Measurements from ENCODE around the gene TNFRSF4. TPM values are rescaled to one million over a fixed set of nuclear protein-coding genes. Genes with fewer than 3 reads are reported as not detected.
A peak's percentile ranks its signal among the peaks of the same experiment; 100 is the strongest.

Gene TNFRSF4
- total RNA-seq, 1 experiment from 2014 or later = not detected

DNA sequence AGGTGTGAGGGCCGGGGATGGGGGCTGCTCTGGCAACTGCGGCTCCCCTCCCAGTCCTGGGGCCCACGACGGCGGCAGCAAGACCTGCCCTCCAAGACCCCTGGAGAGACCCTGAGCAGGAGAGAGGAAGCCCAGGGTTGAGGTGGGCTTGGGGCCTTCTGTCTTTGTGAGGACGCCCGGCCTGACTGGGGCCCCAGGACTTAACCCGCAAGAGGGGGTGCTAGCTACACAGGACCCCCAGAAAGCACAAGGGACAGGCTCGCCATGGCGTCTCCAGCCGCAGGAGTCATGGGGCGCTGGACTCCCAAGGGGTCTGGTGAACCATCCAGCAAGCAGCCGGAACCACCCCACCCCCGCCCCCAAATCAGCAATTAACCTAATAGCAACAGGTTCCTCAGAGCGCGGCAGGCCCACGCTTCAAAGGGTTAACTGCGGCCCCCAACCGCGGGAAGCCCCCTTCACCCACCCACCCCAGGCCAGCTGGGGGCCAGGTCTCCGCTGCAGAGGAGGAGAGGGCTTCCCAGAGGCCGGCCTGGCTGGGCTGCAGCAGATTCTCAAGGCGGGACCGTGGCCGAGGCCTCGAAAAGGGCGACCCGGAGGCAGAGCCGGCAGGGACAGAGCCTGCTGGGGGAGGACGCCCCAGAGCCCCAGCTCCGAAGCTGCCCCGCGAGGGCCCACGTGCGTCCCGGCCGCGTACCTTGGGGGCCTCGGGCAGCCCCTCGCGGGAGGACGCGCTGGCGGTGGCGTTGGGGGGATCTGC lies 32.0 kb upstream of the TNFRSF4 start:
- no peak for DNase-seq (ENCODE audit: low spot score)

DNA sequence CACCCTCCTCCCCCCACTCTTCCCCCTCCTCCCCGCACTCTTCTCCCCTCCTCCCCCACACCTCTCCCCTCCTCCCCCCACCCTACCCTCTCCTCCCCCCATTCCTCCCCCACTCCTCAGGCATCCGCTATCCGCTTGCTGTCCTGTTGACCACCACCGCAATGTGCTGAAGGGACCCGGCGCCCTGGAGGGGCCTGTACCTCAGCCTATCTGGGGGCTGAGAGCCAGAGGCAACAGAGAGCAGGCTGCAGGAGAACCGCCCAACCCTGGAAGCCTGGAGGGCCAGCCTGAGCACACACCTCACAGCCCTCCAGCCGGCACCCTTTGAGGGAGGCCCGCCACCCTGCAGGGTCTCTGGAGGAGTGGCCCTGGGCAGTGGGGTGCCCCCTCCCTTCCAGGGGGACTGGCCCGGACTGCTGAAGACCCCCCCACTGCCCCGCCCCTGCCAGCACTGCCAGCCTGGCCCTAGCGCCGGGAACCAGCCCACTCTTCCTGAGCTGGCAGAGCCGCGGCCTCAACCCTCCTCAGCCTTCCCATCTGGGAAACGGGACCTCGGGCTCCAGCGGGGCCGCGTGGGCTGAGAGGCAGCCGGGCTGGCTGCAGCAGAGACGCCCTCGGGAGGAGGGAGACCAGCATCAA lies 31.3 kb upstream of the TNFRSF4 start:
- no peak for DNase-seq (ENCODE audit: low spot score)

DNA sequence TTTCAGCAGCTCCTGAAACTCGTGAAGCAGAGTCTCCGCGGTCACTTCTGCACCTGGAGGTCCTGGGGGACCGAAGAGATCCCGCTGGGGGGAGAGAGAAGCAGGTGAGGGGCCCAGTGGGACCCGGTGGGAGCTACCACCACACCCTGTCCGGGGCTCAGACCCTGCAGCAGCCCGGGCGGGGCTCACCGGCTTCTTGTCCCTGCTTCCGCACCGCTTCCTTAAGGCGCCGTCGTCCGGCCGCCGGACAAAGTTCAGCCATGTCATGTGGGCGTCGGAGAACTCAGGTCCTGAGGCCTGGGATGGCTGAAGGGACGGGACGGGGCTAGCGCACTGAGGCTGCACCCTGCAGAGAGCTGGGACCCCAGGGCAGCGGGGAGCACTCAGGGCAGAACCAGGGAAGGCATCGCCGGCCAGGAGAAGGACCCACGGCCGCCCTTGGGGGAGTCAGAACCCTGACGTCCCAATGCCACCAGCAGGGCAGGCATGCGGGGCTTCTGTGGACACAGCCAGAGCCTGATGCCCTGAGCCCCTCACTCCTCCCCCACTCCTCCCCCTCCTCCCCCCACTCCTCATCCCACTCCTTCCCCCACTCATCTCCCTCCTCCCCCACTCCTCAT lies 30.3 kb upstream of the TNFRSF4 start:
- peak; percentile 69 for DNase-seq (ENCODE audit: low spot score)

DNA sequence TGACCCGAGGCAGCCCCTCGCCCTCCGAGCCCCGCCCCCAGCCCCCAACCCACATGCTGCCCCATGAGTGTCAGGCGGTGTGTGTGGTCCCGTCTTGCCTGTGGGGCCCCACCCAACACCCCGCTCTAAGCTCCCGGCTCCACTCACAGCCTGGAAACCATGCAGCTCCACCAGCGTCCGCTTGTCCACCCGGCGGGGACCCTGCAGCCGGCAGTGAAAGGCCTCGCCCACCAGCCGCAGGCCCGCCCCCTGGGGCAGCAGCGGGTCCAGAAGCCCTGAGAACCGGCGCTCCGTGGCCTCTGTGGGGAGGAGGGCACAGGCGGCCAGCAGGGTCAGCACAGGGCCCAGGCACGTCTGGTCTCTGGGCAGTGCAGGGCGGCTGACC lies 29.8 kb upstream of the TNFRSF4 start:
- no peak for DNase-seq (ENCODE audit: low spot score)

DNA sequence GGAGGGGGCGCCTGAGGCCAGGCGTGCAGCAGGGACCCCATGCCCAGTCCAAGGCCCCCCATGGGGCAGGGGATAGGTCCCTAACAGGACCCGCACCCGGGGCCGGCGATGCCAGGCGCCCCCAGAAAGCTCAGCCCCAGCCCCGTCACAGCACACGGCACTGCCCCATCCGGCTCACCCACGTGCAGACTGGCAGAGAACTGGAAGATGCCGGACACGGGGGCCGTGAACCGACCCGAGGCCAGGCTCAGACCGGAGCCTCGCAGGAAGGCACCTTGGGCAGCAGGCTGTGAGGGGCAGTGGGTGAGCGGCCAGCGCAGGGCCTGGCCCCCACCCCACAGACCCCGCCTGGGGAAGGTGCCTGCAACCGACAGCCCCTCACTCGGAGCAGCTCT lies 29.3 kb upstream of the TNFRSF4 start:
- no peak for DNase-seq (ENCODE audit: low spot score)

DNA sequence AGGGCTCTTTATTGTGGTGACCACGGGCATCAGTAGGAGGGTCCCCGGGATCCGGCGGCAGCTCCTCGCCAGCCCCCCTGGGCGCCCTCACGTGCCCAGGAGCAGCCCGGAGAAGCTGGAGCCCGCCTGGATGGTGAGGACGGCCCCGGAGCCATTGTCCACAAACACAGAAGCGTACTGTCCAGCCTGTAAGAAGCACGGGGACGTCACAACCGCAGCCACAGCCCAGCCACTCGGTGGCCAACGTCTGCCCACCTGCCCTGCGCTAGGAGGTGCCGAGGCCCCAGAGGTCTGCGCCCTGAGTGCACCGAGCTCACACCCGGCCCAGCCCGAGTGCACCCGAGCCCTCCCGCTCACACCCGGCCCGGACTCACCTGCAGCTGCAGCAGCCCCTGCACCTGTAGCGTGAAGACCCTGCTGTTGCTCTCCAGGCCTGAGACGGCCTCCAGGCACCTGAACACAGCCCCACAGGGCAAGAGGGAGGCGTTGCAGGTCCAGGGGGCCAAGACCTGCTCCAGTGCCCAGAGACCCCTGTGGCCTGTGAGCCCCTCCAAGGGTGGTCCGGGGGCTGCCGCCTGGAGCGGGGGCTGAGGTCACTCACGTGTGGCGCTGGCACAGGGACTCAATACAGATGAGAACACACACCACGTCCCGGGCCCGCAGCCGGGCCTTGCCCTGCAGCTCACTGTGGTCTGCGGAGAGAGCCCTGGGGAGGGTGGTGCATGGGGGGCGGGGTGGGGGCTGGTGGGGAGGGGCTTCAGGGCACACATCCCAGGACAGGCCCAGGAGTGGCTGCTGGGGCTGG lies 28.7 kb upstream of the TNFRSF4 start:
- no peak for DNase-seq (ENCODE audit: low spot score)

DNA sequence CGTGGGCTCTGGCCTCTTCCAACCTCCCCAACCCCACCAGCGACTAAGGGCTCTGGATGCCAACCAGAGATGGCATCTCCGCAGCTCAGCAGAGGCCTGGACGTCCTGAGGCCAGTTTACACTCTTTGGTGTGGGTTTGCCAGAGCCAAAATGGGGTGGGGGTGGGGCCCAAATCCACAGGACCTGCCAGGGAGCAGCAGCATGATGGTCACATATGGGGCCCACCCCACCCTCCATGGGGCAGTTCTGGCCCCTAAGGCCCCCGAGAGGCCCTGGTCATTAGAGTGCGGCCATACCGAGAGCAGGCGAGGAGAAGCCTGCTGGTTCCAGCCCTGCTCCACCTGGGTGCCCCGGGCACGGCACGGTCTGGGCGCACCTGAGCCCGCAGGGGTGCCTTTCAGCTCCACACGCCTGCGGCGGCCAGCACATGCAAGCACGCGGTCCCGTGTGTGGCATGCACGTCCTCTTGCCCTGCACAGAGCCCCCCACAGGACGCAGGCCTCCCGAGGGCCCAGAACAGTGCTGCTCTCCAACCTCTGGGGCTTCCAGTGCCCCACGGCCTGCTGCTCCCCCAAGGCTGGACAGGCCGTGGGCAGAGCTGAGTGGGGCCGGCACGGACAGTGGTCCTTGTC lies 27.8 kb upstream of the TNFRSF4 start:
- DNase-seq (ENCODE audit: low spot score) = no peak

DNA sequence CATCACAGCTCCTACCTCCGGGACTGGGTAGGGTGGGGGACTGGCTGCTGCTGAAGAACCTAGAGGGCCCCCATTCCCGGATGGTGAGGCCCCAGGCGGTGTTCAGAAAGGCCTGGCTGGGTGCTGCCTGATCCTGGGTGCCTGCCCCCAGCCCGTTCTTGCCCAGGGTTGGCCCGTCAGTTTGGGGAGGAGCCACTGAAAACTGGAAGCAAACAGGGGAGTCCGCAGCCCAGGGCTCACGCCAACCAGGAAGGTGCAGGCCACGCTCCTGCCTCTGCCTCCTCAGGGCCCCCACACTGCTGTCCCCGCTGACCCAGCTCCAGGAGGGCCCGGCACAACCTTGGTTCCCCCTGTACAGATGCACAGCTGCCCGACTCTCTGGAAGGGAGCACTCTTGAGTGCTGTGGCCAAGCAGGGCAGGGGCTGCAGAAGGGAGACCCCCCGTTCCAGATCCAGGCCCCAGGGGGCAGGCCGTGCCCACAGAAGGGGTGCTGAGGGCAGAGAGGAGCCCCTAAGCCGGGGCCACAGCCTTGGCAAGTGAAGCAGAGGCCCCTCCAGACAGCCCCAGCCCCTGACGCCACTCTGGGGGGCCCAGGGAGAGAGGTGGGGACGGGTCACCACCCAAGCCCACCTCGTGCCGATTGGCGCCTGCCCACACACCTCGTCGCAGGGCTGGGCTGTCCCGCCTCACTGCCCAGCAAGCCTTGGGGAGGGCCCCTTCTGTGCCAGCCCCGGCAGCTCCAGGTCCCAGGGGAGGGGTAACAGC lies 27.1 kb upstream of the TNFRSF4 start:
- DNase-seq (ENCODE audit: low spot score) = no peak

DNA sequence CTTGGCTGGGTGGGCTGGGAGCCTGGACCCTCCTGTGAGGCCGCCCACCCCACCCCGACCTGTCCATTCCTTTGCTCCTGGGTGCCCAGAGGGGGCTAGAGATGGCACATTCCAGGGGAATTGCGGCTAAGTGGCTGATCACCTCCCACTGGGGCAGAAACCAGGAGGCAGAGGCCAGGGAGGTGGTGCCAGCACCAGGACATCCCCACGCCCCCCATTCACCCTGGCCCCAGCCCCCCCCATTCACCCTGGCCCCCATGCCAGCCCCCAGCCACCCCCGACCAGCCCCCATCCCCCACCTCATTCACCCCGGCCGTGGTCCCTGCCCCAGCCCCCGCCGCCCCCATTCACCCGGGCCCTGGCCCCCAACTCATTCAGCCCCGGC lies 26.4 kb upstream of the TNFRSF4 start:
- no peak for DNase-seq (ENCODE audit: low spot score)

DNA sequence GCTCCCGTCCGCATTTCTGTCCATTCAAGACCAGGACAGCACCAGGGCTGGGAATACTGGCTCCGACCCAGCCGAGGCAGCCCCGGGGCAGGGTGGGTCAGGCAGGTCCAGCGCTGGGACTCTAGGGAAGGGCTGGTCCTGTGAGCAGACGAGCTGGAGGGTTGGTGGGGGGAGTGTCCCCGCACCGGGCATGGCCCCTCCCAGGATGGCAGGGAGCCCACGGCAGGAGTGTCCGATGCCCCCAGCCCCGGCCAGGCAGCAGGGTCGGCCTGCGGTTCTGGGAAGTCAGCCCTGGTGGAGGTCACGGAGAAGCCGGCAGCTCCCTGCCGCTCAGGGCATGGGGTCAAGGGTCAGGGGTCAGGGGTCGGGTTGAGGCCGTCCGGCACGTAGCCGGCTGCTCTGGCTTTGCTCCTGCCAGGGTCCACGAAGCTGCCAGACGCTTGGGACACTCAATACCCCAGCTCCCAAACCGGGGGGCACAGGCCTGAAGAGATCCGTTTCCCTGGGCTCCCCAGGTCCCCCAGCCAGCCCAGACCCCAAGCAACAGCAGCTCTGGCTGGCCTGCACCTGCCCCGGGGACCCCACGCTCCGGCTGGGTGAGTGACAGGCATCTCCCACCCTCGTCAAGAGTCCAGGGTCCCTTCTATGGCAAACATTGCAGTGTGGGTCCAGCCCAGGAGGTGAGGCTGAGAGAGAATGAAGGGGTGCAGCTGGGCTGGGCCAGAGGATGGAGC lies 25.8 kb upstream of the TNFRSF4 start:
- no peak for DNase-seq (ENCODE audit: low spot score)

DNA sequence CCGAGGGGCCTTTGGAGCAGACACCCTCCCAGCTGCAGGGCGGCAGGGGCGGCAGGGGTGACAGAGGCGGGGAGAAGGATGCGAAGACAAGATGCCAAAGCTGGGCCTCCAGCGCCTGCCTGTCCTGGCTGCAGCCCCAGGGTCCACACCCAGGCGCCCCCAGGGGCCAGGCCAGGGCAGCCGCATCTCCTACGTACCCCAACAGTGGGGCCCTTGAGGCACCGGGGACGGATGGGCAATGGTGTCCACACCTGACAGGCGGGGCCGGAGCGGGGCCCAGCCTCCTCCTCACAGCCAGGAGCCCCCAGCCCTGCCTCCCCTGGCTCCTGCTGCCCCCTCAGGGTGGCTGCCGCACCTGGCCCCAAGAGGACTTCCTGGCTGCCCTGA lies 25.3 kb upstream of the TNFRSF4 start:
- no peak for DNase-seq (ENCODE audit: low spot score)

DNA sequence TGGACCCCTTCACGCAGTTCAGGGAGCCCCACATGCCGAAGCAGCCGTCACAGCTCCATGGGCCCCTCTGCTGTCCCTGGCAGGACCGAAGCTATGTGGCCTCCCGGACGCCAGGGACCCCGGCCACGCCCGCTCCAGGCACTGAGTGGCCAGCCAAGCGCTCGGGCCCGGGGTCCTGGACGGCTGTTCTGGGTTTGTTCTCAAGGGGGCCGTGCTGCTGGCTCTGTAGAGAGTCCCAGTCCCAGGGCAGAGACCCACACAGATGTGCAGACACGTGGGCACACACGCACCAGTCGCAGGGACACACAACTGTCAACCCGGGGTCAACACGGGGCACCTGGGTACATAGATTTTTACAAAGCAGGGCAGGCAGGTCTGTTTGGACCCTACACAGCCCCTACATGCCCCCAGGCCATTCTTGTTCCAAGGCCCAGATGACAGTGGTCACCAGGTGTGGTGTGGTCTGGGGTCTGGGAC lies 24.8 kb upstream of the TNFRSF4 start:
- DNase-seq (ENCODE audit: low spot score) = no peak

DNA sequence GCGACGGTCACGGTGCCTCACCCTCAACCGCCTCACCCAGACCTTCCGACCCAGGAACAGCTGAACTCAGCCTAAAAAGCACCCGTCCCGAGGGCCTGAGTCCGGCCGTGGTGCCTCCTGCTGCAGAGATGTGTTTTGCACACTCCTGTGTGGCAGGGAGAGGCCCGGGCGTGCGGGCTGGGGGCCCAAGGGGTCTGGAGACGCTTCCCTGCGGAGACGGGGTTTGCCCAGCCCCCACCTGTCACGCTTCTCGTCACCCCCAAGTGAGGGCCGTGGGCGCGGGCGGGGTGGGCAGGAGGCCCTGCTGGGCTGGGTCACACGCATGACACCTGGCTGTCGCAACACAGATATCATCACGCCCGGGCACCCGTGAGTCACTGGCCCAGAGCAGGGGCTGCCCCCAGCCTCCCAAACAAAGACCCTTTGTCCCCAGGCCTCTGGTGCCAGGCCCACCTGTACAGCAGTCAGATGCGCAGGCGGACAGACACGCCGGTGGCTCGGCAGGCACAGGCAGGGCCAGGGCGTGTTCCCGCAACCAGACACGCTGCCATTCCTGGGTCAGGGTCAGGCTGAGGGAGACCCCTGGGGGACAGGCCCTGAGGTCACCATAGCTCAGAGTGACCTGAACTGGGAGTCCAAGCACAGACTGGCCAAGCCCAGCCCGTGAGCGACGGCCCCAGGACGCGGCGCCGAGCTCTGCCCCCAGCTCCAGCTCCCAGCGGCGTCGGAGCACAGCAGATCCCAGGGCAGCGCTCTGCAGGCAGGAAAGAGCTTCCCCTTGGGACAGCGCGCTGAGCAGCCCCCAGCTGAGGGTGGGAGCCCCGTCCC lies 24.1 kb upstream of the TNFRSF4 start:
- DNase-seq (ENCODE audit: low spot score) = peak; percentile 49

DNA sequence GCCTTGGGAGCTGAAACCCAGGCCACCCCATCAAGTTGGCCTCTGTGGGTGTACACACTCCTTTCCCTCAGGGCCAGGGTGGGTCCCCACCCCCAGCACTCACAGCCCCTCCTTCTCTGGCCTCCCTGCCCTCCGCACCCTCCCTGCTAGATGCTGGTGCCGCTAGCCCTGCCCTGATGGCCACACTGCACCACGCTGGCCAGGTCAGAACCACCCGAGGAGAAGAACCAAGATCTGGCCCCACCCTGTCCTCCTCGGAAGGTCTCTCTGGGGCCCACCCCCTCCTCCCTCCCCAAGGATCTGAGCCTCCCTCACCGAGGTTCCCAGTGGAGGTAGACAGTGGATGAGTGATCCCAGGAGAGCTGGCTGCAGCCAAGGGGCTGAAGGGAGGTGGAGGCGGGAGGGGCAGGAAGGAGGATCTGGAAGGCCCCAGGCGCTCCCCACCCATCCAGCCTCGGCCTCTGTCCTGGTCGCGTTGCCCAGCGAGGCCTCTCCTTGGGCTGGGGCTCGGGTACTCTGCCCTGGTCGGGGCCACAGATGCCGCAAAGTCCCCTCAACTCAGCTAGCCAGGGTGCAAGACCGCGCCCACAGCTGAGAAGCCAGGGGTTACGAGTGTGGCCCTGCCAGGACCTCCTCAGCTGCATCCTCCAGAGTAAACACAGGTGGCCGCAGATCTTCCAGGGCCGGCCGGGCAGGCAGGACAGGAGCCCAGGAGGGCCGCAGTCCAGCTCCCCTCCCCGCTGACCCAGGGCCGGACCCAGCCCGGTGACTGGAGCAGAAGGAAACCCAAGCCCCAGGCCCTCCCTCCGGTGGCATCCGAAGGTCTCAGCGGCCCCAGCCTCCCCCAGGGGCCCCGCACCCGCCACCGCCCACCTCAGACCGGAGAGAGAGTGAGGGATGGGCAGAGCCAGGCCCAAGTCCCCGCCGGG lies 23.3 kb upstream of the TNFRSF4 start:
- DNase-seq (ENCODE audit: low spot score) = peak; percentile 56

DNA sequence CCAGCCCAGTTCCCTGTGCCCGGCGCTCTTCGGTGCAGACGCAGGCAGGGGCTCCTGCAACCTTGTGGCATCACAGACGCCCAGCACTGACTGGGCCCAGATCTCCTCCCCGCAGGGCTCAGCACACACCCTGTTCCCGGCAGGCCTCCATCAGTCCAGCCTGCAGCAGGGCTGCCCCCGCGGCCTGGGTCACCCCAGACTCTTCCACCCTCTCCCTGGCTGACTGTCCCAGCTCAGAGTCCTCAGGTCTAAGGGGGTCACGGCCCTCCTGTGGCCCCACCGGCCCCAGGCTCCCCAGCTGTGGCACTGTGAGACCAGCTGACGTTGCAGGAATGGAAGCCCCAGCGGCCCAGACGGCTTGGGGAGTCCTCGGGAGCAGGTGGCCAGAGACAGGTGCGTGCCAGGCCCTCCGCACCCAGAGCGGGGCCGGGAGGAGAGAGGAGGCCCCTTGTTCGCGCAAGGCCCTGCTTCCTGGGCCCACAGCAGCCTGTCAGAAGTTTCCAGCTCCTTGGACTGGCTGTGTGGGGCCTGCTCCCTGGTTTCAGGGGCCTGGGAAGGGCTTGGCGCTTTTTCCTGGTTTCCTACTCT lies 22.3 kb upstream of the TNFRSF4 start:
- DNase-seq (ENCODE audit: low spot score) = no peak

DNA sequence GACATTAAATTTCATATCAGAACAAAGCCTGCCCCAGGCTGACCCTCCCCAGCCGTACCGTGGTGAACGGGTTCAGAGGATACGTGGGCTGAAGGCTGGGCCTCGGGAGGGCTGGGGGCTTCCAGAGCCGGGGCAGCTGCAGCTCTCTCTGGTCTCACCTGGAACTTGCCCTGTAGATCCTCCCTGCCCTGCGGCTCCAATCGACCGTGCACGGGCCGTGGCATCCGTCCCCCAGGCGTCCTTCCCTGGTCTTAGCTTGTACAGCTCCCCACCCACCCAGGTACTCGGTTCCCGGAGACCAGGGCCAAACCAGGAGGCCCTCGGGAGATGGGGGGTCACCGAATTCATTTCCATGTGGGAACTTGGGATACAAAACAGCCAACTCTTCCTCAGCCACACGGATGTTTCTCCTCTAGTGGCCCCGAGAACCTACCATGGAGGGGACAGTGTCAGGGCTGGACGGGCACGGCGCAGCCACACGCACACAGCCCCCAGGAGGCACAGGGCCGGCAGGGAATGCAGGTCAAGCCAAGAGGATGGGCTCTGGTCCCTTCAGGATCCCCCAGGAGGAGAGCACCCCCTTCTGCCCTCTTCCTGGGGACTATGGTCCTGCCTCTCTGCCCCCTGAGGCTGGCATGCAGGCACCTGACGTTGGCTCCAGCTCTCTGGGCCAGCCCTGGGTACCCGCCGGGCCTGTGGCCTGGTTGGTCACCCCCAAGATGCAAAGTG lies 21.2 kb upstream of the TNFRSF4 start:
- no peak for DNase-seq (ENCODE audit: low spot score)

DNA sequence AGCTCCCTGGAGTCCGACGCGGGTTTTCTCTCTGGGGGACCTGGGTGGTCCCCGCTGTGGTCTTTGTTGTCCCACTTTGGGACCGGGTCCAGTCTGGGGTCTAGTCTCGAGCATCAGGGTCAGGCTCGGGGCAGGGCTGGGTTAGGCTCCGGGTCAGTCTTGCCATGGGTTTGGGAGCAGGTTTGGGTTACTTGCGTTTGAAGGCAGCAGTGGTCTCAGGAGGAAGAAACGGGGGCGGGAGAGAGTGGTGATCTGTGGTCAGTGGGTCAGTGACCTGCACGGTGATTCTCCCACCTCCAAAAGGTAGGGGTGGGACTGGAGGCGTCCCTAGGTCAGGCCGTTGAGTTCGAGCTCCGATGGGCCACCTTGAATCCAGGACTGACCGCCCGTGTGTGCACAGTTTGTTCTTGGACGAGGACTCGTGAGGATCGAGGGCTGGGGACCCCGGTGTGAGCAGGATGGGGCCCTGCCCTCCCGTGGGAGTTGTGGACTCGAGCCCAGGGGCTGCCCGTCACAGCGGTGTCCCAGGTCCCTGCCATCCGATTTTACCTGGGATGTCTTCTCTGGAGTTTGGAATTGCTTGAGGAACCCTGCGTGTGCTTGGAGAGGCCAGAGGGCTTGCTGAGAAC lies 20.3 kb upstream of the TNFRSF4 start:
- DNase-seq (ENCODE audit: low spot score) = no peak
